Esophagus muscularis mucosa (tissue), 4 donors: ENCODE data around the gene OSBPL10. TPM values are rescaled to one million over a fixed set of nuclear protein-coding genes. Genes with fewer than 3 reads are reported as not detected.
A peak's percentile ranks its signal among the peaks of the same experiment; 100 is the strongest.

Experiments used
- DNase-seq: peaks from one replicate; pipeline ENCODE4 v3.0.0-alpha.2; 2017; ENCODE audit errors: extremely low spot score
- H3K27ac ChIP-seq, 4 donors: fragments of 200-600 bp; sonication (generic); replicated peaks in 1 of 4; 1 replicate in 3 of 4; 2 replicates in 1 of 4; pipeline ENCODE4 v1.5.1; 2016 to 2019; ENCODE audit warnings: mild to moderate bottlenecking in 1 of 4
- H3K27me3 ChIP-seq, 4 donors: fragments of 200-600 bp; sonication (generic); one replicate each; pipeline versions ENCODE4 v1.5.1 to v1.6.0; 2016 to 2019
- H3K36me3 ChIP-seq, 4 donors: fragments of 200-600 bp; sonication (generic); one replicate each; pipeline ENCODE4 v1.5.1; 2016 to 2019
- H3K4me1 ChIP-seq, 4 donors: fragments of 200-600 bp; sonication (generic); one replicate each; pipeline ENCODE4 v1.5.1; 2016 to 2019
- H3K4me3 ChIP-seq, 4 donors: fragments of 200-600 bp; sonication (generic); 1 replicate in 2 of 4; 2 replicates in 2 of 4; pipeline ENCODE4 v1.5.1; 2016 to 2019; ENCODE audit warnings: mild to moderate bottlenecking in 4 of 4, moderate library complexity in 1 of 4
- H3K9me3 ChIP-seq, 4 donors: fragments of 200-600 bp; sonication (generic); 1 replicate in 3 of 4; 2 replicates in 1 of 4; pipeline ENCODE4 v1.5.1; 2016 to 2019
- CTCF ChIP-seq, 3 experiments: fragments of 200-600 bp in 2 of 3; fragments of 450-650 bp in 1 of 3; sonication (generic) in 2 of 3; IDR thresholded peaks; one replicate each; pipeline ENCODE4 v1.5.1; 2017 to 2019; ENCODE audit warnings: antibody characterized with exemption in 3 of 3, mild to moderate bottlenecking in 2 of 3, moderate library complexity in 1 of 3
- EP300 ChIP-seq: sonication (generic); formaldehyde crosslinking; IDR thresholded peaks from one replicate; pipeline ENCODE4 v1.6.1; 2017; ENCODE audit warnings: antibody characterized with exemption
- POLR2A ChIP-seq: fragments of 450-650 bp; IDR thresholded peaks from one replicate; pipeline ENCODE4 v1.6.1; 2017; ENCODE audit warnings: antibody characterized with exemption, moderate library complexity, mild to moderate bottlenecking, low read depth
- POLR2AphosphoS5 ChIP-seq, 2 donors: sonication (generic); formaldehyde crosslinking; IDR thresholded peaks; one replicate each; pipeline ENCODE4 v1.6.1; 2017; ENCODE audit warnings: antibody characterized with exemption in 2 of 2
- WGBS: methylation state at CpG from one replicate; pipeline ENCODE4 v1.1.5; 2018; 5-methylcytosine and 5-hydroxymethylcytosine counted together
- intact Hi-C: fragments of 100-400 bp; cut with DNase I; formaldehyde crosslinking; loops from one replicate; pipeline ENCODE4 v1.15.1; 2023
- total RNA-seq, 4 donors: library from RNA; depleted of rRNA; stranded (reverse); fragments of >200 nt; gene quantifications; one replicate each; pipeline versions ENCODE4 v1.1.0 to v1.2.1, GENCODE V29; 2016

The OSBPL10 gene
- total RNA-seq, 4 donors from 2014 or later: 6.3 to 12.2 (median 7.6) TPM

- H3K27ac ChIP-seq: no peak overlapping the region
- intact Hi-C loops: no loop called here
- no peaks in the 10 kb centered on the region for H3K27me3 ChIP-seq
- H3K36me3 ChIP-seq: peaks cover 0 to 9% (median 2%) of the 10 kb centered on the region in 4 donors
- TF ChIP-seq POLR2A (no peak), EP300 (no peak), CTCF (IDR thresholded peaks at IDR 0.05) (no peak), POLR2AphosphoS5 (IDR thresholded peaks at IDR 0.05) (no peak)
- DNase-seq: no peak
- H3K9me3 ChIP-seq: no peaks in the 10 kb centered on the region
- 92% methylated on average over 6 of the region's 6 CpGs for WGBS
- H3K4me3 ChIP-seq: no peak overlapping the region
- peaks cover 0 to 9% (median 2%) of the 10 kb centered on the region in 4 donors for H3K4me1 ChIP-seq
Observed at GRCh38 chr3:31687020-31687802, 293.9 kb downstream of the OSBPL10 start.

GRCh38 chr3:31680072-31680870, 300.8 kb downstream of the OSBPL10 start:
- no peak for TF ChIP-seq POLR2AphosphoS5 (IDR thresholded peaks at IDR 0.05)
- no peak for TF ChIP-seq POLR2A
- no peak for TF ChIP-seq CTCF (IDR thresholded peaks at IDR 0.05)
- TF ChIP-seq EP300: no peak
- H3K27ac ChIP-seq: no peak overlapping the region
- no peak overlapping the region for H3K4me3 ChIP-seq
- DNase-seq: no peak
- intact Hi-C loops: no loop called here
- no peaks in the 10 kb centered on the region for H3K9me3 ChIP-seq
- no peaks in the 10 kb centered on the region for H3K27me3 ChIP-seq
- H3K36me3 ChIP-seq: peaks cover 0 to 9% (median 2%) of the 10 kb centered on the region in 4 donors
- WGBS: 81% methylated on average over 9 of the region's 10 CpGs
- H3K4me1 ChIP-seq: no peaks in the 10 kb centered on the region

- no peak for TF ChIP-seq POLR2A
- TF ChIP-seq POLR2AphosphoS5 (IDR thresholded peaks at IDR 0.05): no peak
- TF ChIP-seq EP300: no peak
- TF ChIP-seq CTCF (IDR thresholded peaks at IDR 0.05): no peak
- Histone ChIP-seq H3K36me3 (no peaks in the 10 kb centered on the region), H3K4me1 (peaks cover 0 to 4% (median 0%) of the 10 kb centered on the region in 4 donors), H3K4me3 (no peak overlapping the region), H3K27me3 (no peaks in the 10 kb centered on the region), H3K9me3 (no peaks in the 10 kb centered on the region), H3K27ac (no peak overlapping the region)
- WGBS: 91% methylated on average over 8 of the region's 8 CpGs
- intact Hi-C loops: no loop called here
- no peak for DNase-seq
Observed at GRCh38 chr3:31676556-31676955, 304.5 kb downstream of the OSBPL10 start.

GRCh38 chr3:31673950-31674349, 307.1 kb downstream of the OSBPL10 start:
- Histone ChIP-seq H3K36me3 (no peaks in the 10 kb centered on the region), H3K27ac (no peak overlapping the region), H3K27me3 (no peaks in the 10 kb centered on the region), H3K4me3 (no peak overlapping the region), H3K9me3 (no peaks in the 10 kb centered on the region), H3K4me1 (peaks cover 0 to 4% (median 0%) of the 10 kb centered on the region in 4 donors)
- WGBS: 88% methylated on average over 1 of the region's 1 CpG
- TF ChIP-seq POLR2AphosphoS5 (IDR thresholded peaks at IDR 0.05) (no peak), EP300 (no peak), CTCF (IDR thresholded peaks at IDR 0.05) (no peak), POLR2A (no peak)
- intact Hi-C loops: no loop called here
- peak; percentile 86 for DNase-seq
